Tibial nerve (tissue), 4 donors: ENCODE data around the gene FLII. TPM values are rescaled to one million over a fixed set of nuclear protein-coding genes. Genes with fewer than 3 reads are reported as not detected.

Experiments
- DNase-seq, 2 donors: peaks; one replicate each; pipeline ENCODE4 v3.0.0-alpha.2; 2019; ENCODE audit warnings: low spot score in 2 of 2
- H3K27ac ChIP-seq, 4 donors: fragments of 200-600 bp; sonication (generic) in 3 of 4; one replicate each; pipeline ENCODE4 v1.5.1; 2017 to 2019; ENCODE audit warnings: mild to moderate bottlenecking in 1 of 4
- H3K27me3 ChIP-seq, 2 donors: fragments of 200-600 bp; sonication (generic) in 1 of 2; one replicate each; pipeline versions ENCODE4 v1.5.1 to v1.6.0; 2017 to 2019
- H3K36me3 ChIP-seq, 3 donors: fragments of 200-600 bp; sonication (generic); one replicate each; pipeline ENCODE4 v1.5.1; 2018 to 2019
- H3K4me1 ChIP-seq, 4 donors: fragments of 200-600 bp; sonication (generic) in 3 of 4; one replicate each; pipeline ENCODE4 v1.5.1; 2017 to 2019
- H3K4me3 ChIP-seq, 4 donors: fragments of 200-600 bp; sonication (generic) in 3 of 4; one replicate each; pipeline ENCODE4 v1.5.1; 2017 to 2019; ENCODE audit warnings: mild to moderate bottlenecking in 1 of 4, moderate library complexity in 1 of 4
- H3K9me3 ChIP-seq, 4 donors: fragments of 200-600 bp; sonication (generic) in 3 of 4; one replicate each; pipeline ENCODE4 v1.5.1; 2017 to 2019
- CTCF ChIP-seq, 5 experiments: fragments of 200-600 bp in 3 of 5; fragments of 450-650 bp in 2 of 5; sonication (generic) in 3 of 5; IDR thresholded peaks; one replicate each; pipeline ENCODE4 v1.5.1; 2016 to 2019; ENCODE audit warnings: antibody characterized with exemption in 5 of 5, mild to moderate bottlenecking in 3 of 5, moderate library complexity in 2 of 5
- EP300 ChIP-seq, 2 donors: sonication (generic); formaldehyde crosslinking; IDR thresholded peaks; one replicate each; pipeline ENCODE4 v1.6.1; 2017; ENCODE audit warnings: antibody characterized with exemption in 2 of 2, mild to moderate bottlenecking in 1 of 2
- POLR2A ChIP-seq, 2 donors: fragments of 450-650 bp; IDR thresholded peaks; one replicate each; pipeline ENCODE4 v1.6.1; 2017; ENCODE audit warnings: antibody characterized with exemption in 2 of 2, mild to moderate bottlenecking in 2 of 2, moderate library complexity in 2 of 2
- WGBS, 2 donors: methylation state at CpG; one replicate each; pipeline ENCODE4 v1.1.5; 2018; 5-methylcytosine and 5-hydroxymethylcytosine counted together
- total RNA-seq, 4 donors: library from RNA; depleted of rRNA; stranded (reverse); fragments of >200 nt; gene quantifications; one replicate each; pipeline ENCODE4 v1.1.0, GENCODE V29; 2016

Gene FLII
- total RNA-seq, 4 donors from 2014 or later, result 284 to 466 (median 335) TPM

GRCh38 chr17:18256776-18257175 is 1.8 kb downstream of the FLII start:
- Histone ChIP-seq H3K4me3 (peak overlapping the region in 2 of 4 donors; percentile 96 to 100), H3K27me3 (no peaks in the 10 kb centered on the region), H3K9me3 (no peaks in the 10 kb centered on the region), H3K4me1 (peaks cover 0 to 49% (median 30%) of the 10 kb centered on the region in 4 donors), H3K36me3 (peaks cover 0 to 50% (median 20%) of the 10 kb centered on the region in 3 donors), H3K27ac (peak overlapping the region in 2 of 4 donors; percentile 96 to 98)
- 81 to 91% methylated on average over 7 of the region's 7 CpGs for WGBS, 2 donors
- TF ChIP-seq POLR2A (IDR thresholded peaks at IDR 0.05), result no peak
- no peak for TF ChIP-seq EP300 (IDR thresholded peaks at IDR 0.05)
- no peak for TF ChIP-seq CTCF (IDR thresholded peaks at IDR 0.05)
- DNase-seq, result no peak

GRCh38 chr17:18256351-18256750 is 2.2 kb downstream of the FLII start:
- no peak for DNase-seq
- peak overlapping the region in 2 of 4 donors; percentile 96 to 98 for H3K27ac ChIP-seq
- H3K4me3 ChIP-seq, result no peak overlapping the region
- H3K4me1 ChIP-seq, result peaks cover 0 to 45% (median 25%) of the 10 kb centered on the region in 4 donors
- 64 to 80% methylated on average over 8 to 11 of the region's 11 CpGs for WGBS, 2 donors
- H3K36me3 ChIP-seq, result peaks cover 0 to 54% (median 24%) of the 10 kb centered on the region in 3 donors
- no peaks in the 10 kb centered on the region for H3K27me3 ChIP-seq
- TF ChIP-seq CTCF (IDR thresholded peaks at IDR 0.05), result no peak
- TF ChIP-seq POLR2A (IDR thresholded peaks at IDR 0.05), result no peak
- TF ChIP-seq EP300 (IDR thresholded peaks at IDR 0.05), result no peak
- no peaks in the 10 kb centered on the region for H3K9me3 ChIP-seq

- Histone ChIP-seq H3K4me1 (peaks cover 0 to 37% (median 22%) of the 10 kb centered on the region in 4 donors), H3K27ac (no peak overlapping the region), H3K27me3 (no peaks in the 10 kb centered on the region), H3K4me3 (no peak overlapping the region), H3K36me3 (peaks cover 0 to 67% (median 32%) of the 10 kb centered on the region in 3 donors), H3K9me3 (no peaks in the 10 kb centered on the region)
- TF ChIP-seq CTCF (IDR thresholded peaks at IDR 0.05), result no peak
- TF ChIP-seq EP300 (IDR thresholded peaks at IDR 0.05), result no peak
- TF ChIP-seq POLR2A (IDR thresholded peaks at IDR 0.05), result no peak
- WGBS, 2 donors, result 94 to 96% methylated on average over 8 of the region's 8 CpGs
- DNase-seq, result no peak
Measured at GRCh38 chr17:18254888-18255649, 3.5 kb downstream of the FLII start.

GRCh38 chr17:18253947-18254821 is 4.4 kb downstream of the FLII start:
- Histone ChIP-seq H3K27me3 (no peaks in the 10 kb centered on the region), H3K4me1 (peaks cover 0 to 28% (median 18%) of the 10 kb centered on the region in 4 donors), H3K36me3 (peaks cover 0 to 76% (median 32%) of the 10 kb centered on the region in 3 donors), H3K9me3 (no peaks in the 10 kb centered on the region), H3K4me3 (no peak overlapping the region), H3K27ac (no peak overlapping the region)
- TF ChIP-seq POLR2A (IDR thresholded peaks at IDR 0.05) (no peak), EP300 (IDR thresholded peaks at IDR 0.05) (no peak), CTCF (IDR thresholded peaks at IDR 0.05) (no peak)
- 87 to 89% methylated on average over 22 to 23 of the region's 27 CpGs for WGBS, 2 donors
- no peak for DNase-seq
